Thymus (tissue), 14 donors: Measurements from ENCODE around the gene ABRACL. TPM values are rescaled to one million over a fixed set of nuclear protein-coding genes. Genes with fewer than 3 reads are reported as not detected.

Experiments
- DNase-seq, 9 donors: peaks; one replicate each; pipeline ENCODE4 v3.0.0-alpha.2; 2013; ENCODE audit warnings: low spot score in 9 of 9, low read depth in 6 of 9, missing footprints in 1 of 9
- H3K27ac ChIP-seq, 2 donors: one replicate each; pipeline ENCODE4 v1.5.1; 2013; ENCODE audit warnings: control low read depth in 1 of 2, low read depth in 1 of 2, low read length in 1 of 2, mild to moderate bottlenecking in 1 of 2, moderate library complexity in 1 of 2
- H3K27me3 ChIP-seq, 2 donors: one replicate each; pipeline ENCODE4 v1.5.1; 2013; ENCODE audit warnings: low read length in 1 of 2; ENCODE audit not compliant: control insufficient read depth in 2 of 2, insufficient read depth in 1 of 2
- H3K36me3 ChIP-seq, 2 donors: one replicate each; pipeline ENCODE4 v1.5.1; 2013; ENCODE audit warnings: low read length in 1 of 2, mild to moderate bottlenecking in 1 of 2, moderate library complexity in 1 of 2; ENCODE audit not compliant: control insufficient read depth in 2 of 2, insufficient read depth in 2 of 2
- H3K4me1 ChIP-seq, 2 donors: one replicate each; pipeline ENCODE4 v1.5.1; 2013; ENCODE audit warnings: low read length in 2 of 2; ENCODE audit not compliant: control insufficient read depth in 2 of 2, insufficient read depth in 2 of 2
- H3K4me3 ChIP-seq, 2 donors: one replicate each; pipeline ENCODE4 v1.5.1; 2013; ENCODE audit warnings: low read length in 2 of 2, control low read depth in 1 of 2, mild to moderate bottlenecking in 1 of 2
- H3K9me3 ChIP-seq, 2 donors: one replicate each; pipeline ENCODE4 v1.5.1; 2013; ENCODE audit warnings: low read length in 1 of 2, mild to moderate bottlenecking in 1 of 2; ENCODE audit not compliant: control insufficient read depth in 2 of 2, insufficient read depth in 1 of 2
- WGBS: extraction: QIAGEN DNeasy Blood & Tissue Kit; methylation state at CpG from one replicate; pipeline ENCODE4 v1.1.7; 2013; 5-methylcytosine and 5-hydroxymethylcytosine counted together
- long read RNA-seq, 10 donors: transcript quantifications; one replicate each; lab custom pipeline, GENCODE V29; 2026
- polyA plus RNA-seq: library from polyadenylated mRNA; stranded (reverse); fragments of 200-250 nt; gene quantifications from one replicate; pipeline ENCODE4 v1.2.3, GENCODE V29; 2013
- total RNA-seq: library from RNA; stranded (reverse); fragments of 120-200 nt; gene quantifications from one replicate; pipeline ENCODE4 v1.2.4, GENCODE V29; 2013
- donor health status: healthy.

Gene ABRACL
- total RNA-seq: 123 TPM
- polyA plus RNA-seq: 202 TPM
- long read RNA-seq, donor 1, transcript ABRACL-201 (3 exons, 845 nt): major isoform, 15 of 15 reads
- long read RNA-seq, donor 1, partial matches to known transcripts: 0 of 15 reads
- long read RNA-seq, donor 1, other reads (novel, unspliced or antisense): 0 of 15 reads
- long read RNA-seq, donor 2: 0 reads
- long read RNA-seq, donor 3, transcript ABRACL-201 (3 exons, 845 nt): major isoform, 165 of 188 reads
- long read RNA-seq, donor 3, partial matches to known transcripts: 10 of 188 reads
- long read RNA-seq, donor 3, other reads (novel, unspliced or antisense): 13 of 188 reads
- long read RNA-seq, donor 4, transcript ABRACL-201 (3 exons, 845 nt): major isoform, 52 of 52 reads
- long read RNA-seq, donor 4, partial matches to known transcripts: 0 of 52 reads
- long read RNA-seq, donor 4, other reads (novel, unspliced or antisense): 0 of 52 reads
- long read RNA-seq, donor 5, transcript ABRACL-201 (3 exons, 845 nt): major isoform, 171 of 191 reads
- long read RNA-seq, donor 5, partial matches to known transcripts: 9 of 191 reads
- long read RNA-seq, donor 5, other reads (novel, unspliced or antisense): 10 of 191 reads
- long read RNA-seq, donor 6, transcript ABRACL-201 (3 exons, 845 nt): major isoform, 58 of 64 reads
- long read RNA-seq, donor 6, partial matches to known transcripts: 6 of 64 reads
- long read RNA-seq, donor 6, other reads (novel, unspliced or antisense): 0 of 64 reads
- long read RNA-seq, donor 7, transcript ABRACL-201 (3 exons, 845 nt): major isoform, 97 of 103 reads
- long read RNA-seq, donor 7, partial matches to known transcripts: 0 of 103 reads
- long read RNA-seq, donor 7, other reads (novel, unspliced or antisense): 6 of 103 reads
- long read RNA-seq, donor 8, transcript ABRACL-201 (3 exons, 845 nt): major isoform, 47 of 47 reads
- long read RNA-seq, donor 8, partial matches to known transcripts: 0 of 47 reads
- long read RNA-seq, donor 8, other reads (novel, unspliced or antisense): 0 of 47 reads
- long read RNA-seq, donor 9, transcript ABRACL-201 (3 exons, 845 nt): major isoform, 94 of 133 reads
- long read RNA-seq, donor 9, partial matches to known transcripts: 31 of 133 reads
- long read RNA-seq, donor 9, other reads (novel, unspliced or antisense): 8 of 133 reads
- long read RNA-seq, donor 10, transcript ABRACL-201 (3 exons, 845 nt): major isoform, 70 of 82 reads
- long read RNA-seq, donor 10, partial matches to known transcripts: 0 of 82 reads
- long read RNA-seq, donor 10, other reads (novel, unspliced or antisense): 12 of 82 reads

GRCh38 chr6:139028658-139029469 is at the start of gene ABRACL:
Gene ABRACL (plus strand): TSS chr6:139028745. CDS start chr6:139034161, 5,416 bp downstream.
- peak; percentile 57 to 93 (median 82) for DNase-seq
- Histone ChIP-seq H3K36me3 (peaks cover 4 to 7% of the 10 kb centered on the region in 2 donors), H3K9me3 (peaks cover 0 to 2% of the 10 kb centered on the region in 2 donors), H3K27ac (peak within 1 kb of the TSS; percentile 84 to 96), H3K4me3 (peak within 1 kb of the TSS; percentile 66 to 72), H3K4me1 (peaks cover 8 to 19% of the 10 kb centered on the region in 2 donors), H3K27me3 (no peaks in the 10 kb centered on the region)
- under 1% methylated on average over 77 of the region's 77 CpGs for WGBS

GRCh38 chr6:138979365-138979764 is 49.2 kb upstream of the ABRACL start:
- Histone ChIP-seq H3K9me3 (no peaks in the 10 kb centered on the region), H3K4me1 (peaks cover 2 to 16% of the 10 kb centered on the region in 2 donors), H3K36me3 (no peaks in the 10 kb centered on the region), H3K27ac (no peak overlapping the region), H3K4me3 (no peak overlapping the region), H3K27me3 (no peaks in the 10 kb centered on the region)
- DNase-seq: no peak
- WGBS: 95% methylated on average over 2 of the region's 2 CpGs

- no peak overlapping the region for H3K4me3 ChIP-seq
- no peaks in the 10 kb centered on the region for H3K9me3 ChIP-seq
- H3K4me1 ChIP-seq: peaks cover 6 to 23% of the 10 kb centered on the region in 2 donors
- H3K27me3 ChIP-seq: no peaks in the 10 kb centered on the region
- WGBS: 98% methylated on average over 5 of the region's 5 CpGs
- DNase-seq: no peak
- no peaks in the 10 kb centered on the region for H3K36me3 ChIP-seq
- H3K27ac ChIP-seq: no peak overlapping the region
These were observed 48.5 kb upstream of the ABRACL start for GRCh38 chr6:138979813-138980668.

GRCh38 chr6:138981416-138981815 is 47.1 kb upstream of the ABRACL start:
- WGBS: 83% methylated on average over 2 of the region's 2 CpGs
- Histone ChIP-seq H3K27ac (no peak overlapping the region), H3K4me3 (no peak overlapping the region), H3K9me3 (no peaks in the 10 kb centered on the region), H3K27me3 (no peaks in the 10 kb centered on the region), H3K4me1 (peaks cover 12 to 29% of the 10 kb centered on the region in 2 donors), H3K36me3 (no peaks in the 10 kb centered on the region)
- DNase-seq: no peak

- Histone ChIP-seq H3K9me3 (no peaks in the 10 kb centered on the region), H3K27me3 (no peaks in the 10 kb centered on the region), H3K36me3 (no peaks in the 10 kb centered on the region), H3K27ac (peak overlapping the region in 1 of 2 donors; percentile 68), H3K4me3 (peak overlapping the region; percentile 70 to 74), H3K4me1 (peaks cover 17 to 38% of the 10 kb centered on the region in 2 donors)
- DNase-seq: peak in 1 of 9 donors; percentile 46
- WGBS: 7% methylated on average over 3 of the region's 3 CpGs
These were observed 42.0 kb upstream of the ABRACL start for GRCh38 chr6:138986578-138986977.

- no peaks in the 10 kb centered on the region for H3K27me3 ChIP-seq
- 1% methylated on average over 35 of the region's 35 CpGs for WGBS
- peak overlapping the region; percentile 70 to 74 for H3K4me3 ChIP-seq
- no peaks in the 10 kb centered on the region for H3K9me3 ChIP-seq
- H3K27ac ChIP-seq: peak overlapping the region; percentile 68 to 70
- H3K4me1 ChIP-seq: peaks cover 17 to 37% of the 10 kb centered on the region in 2 donors
- H3K36me3 ChIP-seq: no peaks in the 10 kb centered on the region
- DNase-seq: peak in 4 of 9 donors; percentile 23 to 55 (median 36)
These were observed 41.4 kb upstream of the ABRACL start for GRCh38 chr6:138987080-138987642.

- DNase-seq: peak; percentile 75 to 94 (median 86)
- Histone ChIP-seq H3K4me3 (peak within 1 kb of the TSS; percentile 70 to 74), H3K27ac (peak within 1 kb of the TSS; percentile 70 to 87), H3K9me3 (no peaks in the 10 kb centered on the region), H3K27me3 (no peaks in the 10 kb centered on the region), H3K36me3 (no peaks in the 10 kb centered on the region), H3K4me1 (peaks cover 17 to 37% of the 10 kb centered on the region in 2 donors)
- under 1% methylated on average over 105 of the region's 105 CpGs for WGBS
These were observed 40.7 kb upstream of the ABRACL start, which contains the start of gene REPS1 for GRCh38 chr6:138987643-138988468. Gene REPS1 (minus strand): TSS chr6:138988253. CDS start chr6:138987682, 571 bp downstream.
